ENCODE measurements around the gene FZR1.

The FZR1 gene

DNA sequence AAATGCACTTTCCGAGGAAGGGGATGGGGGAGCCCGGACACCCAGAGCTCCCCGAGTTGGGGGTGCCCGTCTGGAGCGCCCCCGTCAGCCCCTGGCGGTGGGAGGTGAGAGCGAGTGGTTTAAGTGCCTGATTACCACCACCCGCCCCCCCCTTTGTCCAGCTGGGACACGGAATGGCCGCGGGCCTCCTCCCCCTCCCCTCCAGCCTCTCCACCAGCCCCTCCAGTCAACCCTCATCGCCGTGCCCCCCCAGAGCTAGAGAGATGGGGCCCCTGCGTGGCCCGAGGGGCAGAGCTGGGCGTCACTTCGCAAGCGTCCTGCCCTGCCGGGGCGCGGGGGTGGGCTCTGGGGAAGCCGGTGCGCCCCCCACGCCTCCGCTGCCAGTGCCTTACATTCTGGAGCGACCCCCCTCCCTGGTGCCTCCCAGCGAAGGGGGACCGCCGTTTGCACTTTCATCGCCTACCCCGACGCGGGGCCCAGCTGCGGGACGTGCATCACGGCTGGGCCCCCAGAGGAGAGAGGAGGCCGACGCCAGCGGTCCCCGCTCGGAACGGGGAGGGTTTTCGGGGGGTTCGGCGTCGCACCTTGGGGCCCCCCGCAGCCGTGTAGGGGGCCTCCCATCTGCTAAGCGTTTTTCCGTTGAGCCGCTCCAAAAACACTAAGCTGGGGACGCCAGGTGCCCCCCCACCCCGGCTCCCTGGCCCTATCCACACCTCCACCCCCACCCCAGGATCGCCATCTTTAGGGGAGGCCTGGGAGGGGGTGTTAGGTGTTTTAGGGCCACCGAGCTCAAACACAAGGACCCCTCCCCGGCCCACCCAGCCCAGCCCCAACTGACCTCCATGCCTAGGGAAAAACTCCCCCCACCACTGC lies 42.2 kb upstream of the FZR1 start:
- Histone ChIP-seq H3K27me3 (no peaks in the 10 kb centered on the region), H3K4me1 (peaks cover 13% of the 10 kb centered on the region), H3K36me3 (peaks cover 58% of the 10 kb centered on the region), H3K4me3 (no peak overlapping the region), H3K4me2 (no peak overlapping the region), H4K20me1 (peaks cover 30% of the 10 kb centered on the region), H3K9ac (no peak overlapping the region), H3K27ac (no peak overlapping the region), H3K9me3 (peaks cover 9% of the 10 kb centered on the region)
- TF ChIP-seq Cebpa-rat (IDR thresholded peaks at IDR 0.05) = no peak

DNA sequence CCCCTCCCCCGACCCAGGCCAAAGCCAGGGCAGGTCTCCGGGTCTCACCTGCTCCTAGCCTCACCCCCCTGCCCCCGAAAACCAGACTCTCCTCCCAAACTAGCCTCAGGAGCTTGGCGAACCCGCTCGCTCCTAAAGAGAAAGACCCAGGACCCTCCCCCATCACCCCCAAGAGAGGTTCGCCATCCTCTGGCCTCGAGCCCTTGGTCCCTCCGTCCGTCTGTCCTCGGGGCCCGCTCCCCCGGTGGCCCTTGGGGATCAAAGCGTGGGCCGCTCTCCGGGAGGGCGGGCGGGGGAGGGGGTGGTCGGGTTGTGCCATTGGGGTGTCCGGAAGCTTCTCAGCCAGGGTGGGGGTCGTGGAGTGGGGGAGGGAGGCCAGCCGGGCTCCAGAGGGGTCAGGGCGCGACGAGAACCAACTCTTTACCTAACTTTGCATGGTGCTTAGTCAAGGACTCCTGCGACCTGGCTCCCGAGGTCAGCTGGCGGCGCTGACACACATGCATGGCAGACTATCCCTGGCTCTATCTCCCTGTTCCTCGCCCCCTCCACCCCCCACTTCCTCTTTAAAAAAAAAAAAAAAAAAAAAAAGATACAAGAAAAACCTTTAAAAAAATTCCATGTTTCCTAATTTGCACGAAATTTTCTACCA lies 41.4 kb upstream of the FZR1 start:
- Histone ChIP-seq H3K4me2 (no peak overlapping the region), H3K4me3 (no peak overlapping the region), H3K4me1 (peaks cover 13% of the 10 kb centered on the region), H3K9me3 (peaks cover 9% of the 10 kb centered on the region), H3K36me3 (peaks cover 56% of the 10 kb centered on the region), H3K9ac (no peak overlapping the region), H4K20me1 (peaks cover 30% of the 10 kb centered on the region), H3K27me3 (no peaks in the 10 kb centered on the region), H3K27ac (no peak overlapping the region)
- no peak for TF ChIP-seq Cebpa-rat (IDR thresholded peaks at IDR 0.05)

DNA sequence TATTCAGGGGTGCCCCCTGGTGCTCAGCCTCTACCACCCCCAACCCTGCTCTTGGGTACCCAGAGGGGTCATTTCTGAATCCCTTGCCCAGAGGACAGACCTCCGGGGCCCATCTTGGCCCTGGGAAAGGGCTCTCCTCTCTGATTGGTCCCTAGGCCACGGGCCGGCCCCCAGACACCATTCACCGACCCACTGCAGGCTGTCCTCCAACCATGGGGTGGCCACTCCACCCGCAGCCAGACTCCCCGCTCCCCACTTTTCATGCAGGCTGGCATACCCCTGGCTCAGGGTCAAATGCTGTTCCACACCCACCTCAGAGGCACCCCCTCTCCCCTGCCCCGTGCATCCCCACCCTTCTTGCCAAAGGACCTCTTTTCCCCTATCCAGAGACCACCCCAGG lies 40.6 kb upstream of the FZR1 start:
- Histone ChIP-seq H3K4me2 (no peak overlapping the region), H4K20me1 (peaks cover 32% of the 10 kb centered on the region), H3K9me3 (peaks cover 9% of the 10 kb centered on the region), H3K27me3 (no peaks in the 10 kb centered on the region), H3K4me3 (no peak overlapping the region), H3K9ac (no peak overlapping the region), H3K4me1 (peaks cover 16% of the 10 kb centered on the region), H3K36me3 (peaks cover 48% of the 10 kb centered on the region), H3K27ac (no peak overlapping the region)
- TF ChIP-seq Cebpa-rat (IDR thresholded peaks at IDR 0.05) = no peak

DNA sequence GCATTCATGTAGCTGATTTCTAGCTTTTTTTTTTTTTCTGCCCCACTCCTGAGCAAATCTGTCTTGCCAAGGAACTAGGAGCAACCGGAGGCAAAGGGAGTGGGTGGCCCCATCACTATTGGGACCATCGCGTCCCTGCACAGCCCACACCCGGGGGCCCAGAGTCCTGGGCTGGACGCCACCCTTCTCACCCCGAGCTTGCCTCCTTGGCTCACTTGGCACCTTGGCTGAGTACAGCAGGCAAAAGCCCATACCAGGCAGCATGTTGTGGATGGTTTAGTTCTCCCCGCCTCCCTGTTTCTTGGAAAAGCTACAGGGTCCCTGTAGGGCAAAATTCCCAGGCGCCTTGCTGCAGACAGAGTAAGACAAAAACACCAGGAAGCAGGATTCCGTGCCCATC lies 39.5 kb upstream of the FZR1 start:
- H3K9ac ChIP-seq = no peak overlapping the region
- no peaks in the 10 kb centered on the region for H3K27me3 ChIP-seq
- H3K9me3 ChIP-seq = peaks cover 9% of the 10 kb centered on the region
- H3K4me2 ChIP-seq = no peak overlapping the region
- no peak overlapping the region for H3K4me3 ChIP-seq
- peaks cover 37% of the 10 kb centered on the region for H3K36me3 ChIP-seq
- no peak for TF ChIP-seq Cebpa-rat (IDR thresholded peaks at IDR 0.05)
- H4K20me1 ChIP-seq = peaks cover 34% of the 10 kb centered on the region
- peaks cover 27% of the 10 kb centered on the region for H3K4me1 ChIP-seq
- H3K27ac ChIP-seq = no peak overlapping the region

DNA sequence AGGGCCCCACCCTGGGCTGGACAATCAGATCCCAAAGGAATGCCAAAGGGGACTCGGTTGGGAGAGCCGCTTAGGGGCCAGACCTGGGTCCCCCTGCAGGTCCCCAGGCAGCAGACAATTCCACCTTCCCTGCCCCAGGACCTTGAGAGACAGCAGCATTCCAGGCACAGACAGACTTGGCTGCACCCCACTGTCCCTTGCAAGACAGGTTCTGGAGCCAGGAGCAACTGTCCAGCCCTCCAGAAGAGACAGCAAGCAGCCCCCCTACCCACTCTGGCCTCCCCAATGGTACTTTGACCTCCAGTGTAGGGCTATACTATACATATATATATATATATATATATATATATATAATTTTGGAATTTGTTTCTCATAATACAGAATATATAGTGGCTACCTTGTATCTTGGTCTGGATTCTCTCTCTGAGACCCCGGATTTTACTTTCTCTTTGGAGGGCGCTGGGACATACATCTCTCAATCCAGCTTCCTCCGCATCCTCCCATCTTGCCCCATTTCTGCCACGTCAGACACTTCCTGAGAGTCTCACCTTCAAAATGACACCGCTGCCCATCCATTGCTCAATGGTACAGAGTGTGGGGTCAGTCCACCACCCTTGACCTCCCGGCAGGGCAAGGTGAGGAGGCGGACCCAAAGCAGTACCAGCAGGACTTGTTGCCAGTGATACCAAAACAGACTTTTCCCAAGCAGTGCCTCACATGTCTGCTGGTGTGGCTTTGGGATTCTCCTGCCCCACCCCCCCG lies 38.5 kb upstream of the FZR1 start:
- Histone ChIP-seq H3K9me3 (peaks cover 9% of the 10 kb centered on the region), H4K20me1 (peaks cover 40% of the 10 kb centered on the region), H3K27ac (no peak overlapping the region), H3K4me3 (no peak overlapping the region), H3K4me1 (peaks cover 36% of the 10 kb centered on the region), H3K9ac (no peak overlapping the region), H3K36me3 (peaks cover 32% of the 10 kb centered on the region), H3K27me3 (no peaks in the 10 kb centered on the region), H3K4me2 (no peak overlapping the region)
- no peak for TF ChIP-seq Cebpa-rat (IDR thresholded peaks at IDR 0.05)

DNA sequence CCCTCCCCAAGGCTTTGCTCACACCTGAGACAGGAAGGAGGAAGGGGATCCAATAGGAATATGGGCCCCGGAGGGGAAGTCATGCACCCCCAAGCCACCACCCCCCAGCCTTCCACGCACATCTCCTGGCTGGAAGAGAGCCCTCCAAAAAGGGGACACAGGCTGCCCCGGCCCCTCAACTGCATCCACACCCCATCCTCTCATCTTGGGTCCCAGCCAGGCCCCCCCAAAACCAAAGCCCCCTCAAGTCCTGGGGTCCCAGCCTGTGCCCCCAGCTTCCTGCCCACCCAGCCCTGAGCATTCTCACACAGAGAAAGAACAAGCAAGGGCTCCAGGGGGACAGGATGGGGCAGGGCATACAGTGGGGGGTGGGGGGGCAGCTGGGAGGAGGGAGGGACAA lies 37.9 kb upstream of the FZR1 start:
- Histone ChIP-seq H3K27ac (no peak overlapping the region), H3K9ac (no peak overlapping the region), H3K9me3 (peaks cover 9% of the 10 kb centered on the region), H3K4me2 (no peak overlapping the region), H4K20me1 (peaks cover 44% of the 10 kb centered on the region), H3K36me3 (peaks cover 26% of the 10 kb centered on the region), H3K4me1 (peaks cover 42% of the 10 kb centered on the region), H3K27me3 (no peaks in the 10 kb centered on the region), H3K4me3 (no peak overlapping the region)
- TF ChIP-seq Cebpa-rat (IDR thresholded peaks at IDR 0.05) = no peak

DNA sequence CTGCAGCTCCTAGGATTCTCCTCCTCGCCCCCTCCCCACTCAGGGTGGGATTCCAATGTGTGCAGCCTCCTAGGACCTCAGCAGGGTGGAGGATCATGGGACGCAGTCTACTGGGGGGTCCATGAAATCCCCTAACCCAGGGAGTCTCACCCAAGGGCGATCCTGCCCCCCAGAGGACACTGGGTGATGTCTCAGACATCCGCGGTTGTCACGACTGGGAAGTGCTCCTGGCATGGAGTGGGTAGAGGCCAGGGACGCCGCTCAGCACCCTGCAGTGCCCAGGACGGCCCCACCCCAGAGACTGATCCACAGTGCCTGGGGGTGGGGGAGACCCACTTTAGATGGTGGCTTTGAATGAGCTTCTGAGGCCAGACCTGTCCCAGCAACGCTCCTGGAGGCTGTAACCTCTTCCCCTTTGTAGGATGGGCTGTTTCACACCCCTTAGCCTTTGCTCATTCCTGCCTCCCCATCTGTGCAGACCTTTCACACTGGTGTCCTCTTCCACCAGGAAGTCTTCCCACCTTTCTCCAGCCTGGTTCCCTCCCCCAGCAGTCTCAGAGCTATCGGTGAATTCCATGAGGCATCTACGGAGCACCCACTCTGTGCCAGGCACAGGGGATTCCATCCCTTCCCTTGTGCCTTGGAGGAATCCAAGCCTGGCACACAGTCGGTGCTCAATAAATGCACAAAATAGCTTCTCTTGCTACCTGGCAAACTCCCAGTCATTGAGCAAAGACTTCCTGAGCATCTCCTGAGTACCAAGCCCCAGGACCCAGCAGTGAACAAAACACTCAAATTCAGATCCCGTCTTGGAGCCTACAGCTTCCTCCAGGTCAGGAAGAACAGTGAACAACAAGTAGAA lies 36.2 kb upstream of the FZR1 start:
- Histone ChIP-seq H3K4me3 (no peak overlapping the region), H4K20me1 (peaks cover 61% of the 10 kb centered on the region), H3K9me3 (peaks cover 9% of the 10 kb centered on the region), H3K36me3 (peaks cover 35% of the 10 kb centered on the region), H3K9ac (no peak overlapping the region), H3K27ac (no peak overlapping the region), H3K4me1 (peaks cover 48% of the 10 kb centered on the region), H3K27me3 (no peaks in the 10 kb centered on the region), H3K4me2 (peak overlapping the region; percentile 18)
- no peak for TF ChIP-seq Cebpa-rat (IDR thresholded peaks at IDR 0.05)

DNA sequence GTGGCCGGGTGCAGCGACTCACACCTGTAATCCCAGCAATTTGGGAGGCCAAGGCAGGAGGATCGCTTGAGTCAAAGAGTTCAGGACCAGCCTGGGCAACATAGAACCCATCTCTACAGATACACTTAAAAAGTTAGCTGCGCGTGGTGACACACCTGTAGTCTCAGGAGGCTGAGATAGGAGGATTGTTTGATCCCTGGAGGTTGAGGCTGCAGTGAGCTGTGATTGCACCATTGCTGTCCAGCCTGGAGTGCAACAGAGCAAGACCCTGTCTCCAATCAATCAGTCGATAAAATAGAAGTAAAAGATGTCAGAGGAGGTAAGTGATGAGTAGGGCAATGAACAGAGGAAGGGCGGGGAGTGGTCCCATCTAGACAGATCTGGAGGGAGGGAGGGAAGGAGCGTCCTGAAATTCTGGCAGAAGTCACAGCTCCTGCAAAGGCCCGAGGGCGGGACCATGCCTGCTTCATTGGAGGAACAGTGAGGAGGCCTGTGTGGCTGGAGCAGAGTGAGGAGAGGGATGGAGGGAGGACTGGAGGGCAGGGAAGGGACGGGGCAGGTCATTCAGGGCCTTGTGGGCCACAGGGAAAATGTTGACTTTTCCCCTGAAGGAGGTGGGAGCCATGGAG lies 35.5 kb upstream of the FZR1 start:
- TF ChIP-seq Cebpa-rat (IDR thresholded peaks at IDR 0.05) = no peak
- Histone ChIP-seq H3K36me3 (peaks cover 39% of the 10 kb centered on the region), H3K9me3 (peaks cover 9% of the 10 kb centered on the region), H3K4me2 (no peak overlapping the region), H3K4me1 (peaks cover 53% of the 10 kb centered on the region), H3K4me3 (no peak overlapping the region), H4K20me1 (peaks cover 59% of the 10 kb centered on the region), H3K27ac (no peak overlapping the region), H3K9ac (no peak overlapping the region), H3K27me3 (no peaks in the 10 kb centered on the region)
